A673 (cell line): ENCODE results near the gene GMIP. TPM values are rescaled to one million over a fixed set of nuclear protein-coding genes. Genes with fewer than 3 reads are reported as not detected.

Experiments
- BruUV-seq: library from RNA; stranded (reverse); fragments of 400-500 nt; replicated peaks from 2 replicates; lab custom pipeline; 2021; lab: Mats Ljungman, UMichigan
- CTCF ChIA-PET: fragments of 300-600 bp; sonication (Branson Sonifier 250); formaldehyde crosslinking; loops from one replicate; lab custom pipeline; 2022; ENCODE audit warnings: antibody characterized with exemption; lab: Charles Lee
- POLR2A ChIA-PET: fragments of 300-600 bp; sonication (Branson Sonifier 250); formaldehyde crosslinking; loops from one replicate; lab custom pipeline; 2022; ENCODE audit warnings: antibody characterized with exemption; ENCODE audit not compliant: low non-redundant PET; lab: Charles Lee
- DNase-seq: peaks from one replicate; pipeline ENCODE4 v3.0.0-alpha.2; 2015; ENCODE audit warnings: low spot score
- H3K27ac ChIP-seq: fragments of 200-600 bp; sonication (generic); 2 replicates; pipeline ENCODE4 v1.5.1; 2016; ENCODE audit warnings: mixed run types, low read depth, mild to moderate bottlenecking, mixed read lengths, antibody characterized with exemption, low read length; ENCODE audit not compliant: poor library complexity, severe bottlenecking
- H3K27me3 ChIP-seq: fragments of 200-600 bp; sonication (generic); replicated peaks from 2 replicates; pipeline ENCODE4 v1.6.1; 2017; ENCODE audit warnings: mixed run types, low read depth, mild to moderate bottlenecking, mixed read lengths, antibody characterized with exemption, low read length; ENCODE audit not compliant: insufficient read depth, poor library complexity
- H3K36me3 ChIP-seq: fragments of 200-600 bp; sonication (generic); 2 replicates; pipeline ENCODE4 v1.6.1; 2016; ENCODE audit warnings: mixed run types, mild to moderate bottlenecking, mixed read lengths, antibody characterized with exemption, low read length; ENCODE audit not compliant: insufficient read depth, poor library complexity, severe bottlenecking
- H3K4me1 ChIP-seq: fragments of 200-600 bp; sonication (generic); 2 replicates; pipeline ENCODE4 v1.6.1; 2017; ENCODE audit warnings: mixed run types, mild to moderate bottlenecking, mixed read lengths, antibody characterized with exemption, low read length; ENCODE audit not compliant: insufficient read depth, poor library complexity, severe bottlenecking
- H3K4me3 ChIP-seq: fragments of 200-600 bp; sonication (generic); 2 replicates; pipeline ENCODE4 v1.5.1; 2016; ENCODE audit warnings: low read depth, mixed run types, mild to moderate bottlenecking, mixed read lengths, low read length; ENCODE audit not compliant: poor library complexity, severe bottlenecking
- H3K9me3 ChIP-seq: fragments of 200-600 bp; sonication (generic); 2 replicates; pipeline ENCODE4 v1.6.1; 2016; ENCODE audit warnings: mixed run types, low read depth, mild to moderate bottlenecking, mixed read lengths, antibody characterized with exemption, low read length; ENCODE audit not compliant: poor library complexity, severe bottlenecking
- EZH2 ChIP-seq: fragments of 200-600 bp; sonication (generic); IDR thresholded peaks from 2 replicates; pipeline ENCODE4 v1.6.1; 2017; ENCODE audit warnings: borderline replicate concordance, low read depth, mild to moderate bottlenecking, mixed read lengths, antibody characterized with exemption, low read length; ENCODE audit not compliant: poor library complexity, severe bottlenecking
- intact Hi-C: fragments of 100-400 bp; cut with micrococcal nuclease; formaldehyde crosslinking; loops from one replicate; pipeline ENCODE4 v1.10.0; 2022; ENCODE audit not compliant: unreplicated experiment
- total RNA-seq: library from RNA; stranded (reverse); gene quantifications from 2 replicates; pipeline ENCODE4 v1.2.3, GENCODE V29; 2021
- TF ChIP-seq, protein P1 (sequence below): fragments of 300-800, 200-600 bp; sonication (generic); conservative IDR thresholded peaks from 2 replicates; pipeline ENCODE4 v1.5.1; 2017; ENCODE audit warnings: low read depth, mild to moderate bottlenecking, antibody characterized with exemption, low read length, moderate library complexity, mixed read lengths

The GMIP gene
- total RNA-seq, 1 experiment from 2014 or later: 9.0 TPM

GRCh38 chr19:19619849-19620210, 23.6 kb downstream of the GMIP start:
- TF ChIP-seq, protein P1, sequence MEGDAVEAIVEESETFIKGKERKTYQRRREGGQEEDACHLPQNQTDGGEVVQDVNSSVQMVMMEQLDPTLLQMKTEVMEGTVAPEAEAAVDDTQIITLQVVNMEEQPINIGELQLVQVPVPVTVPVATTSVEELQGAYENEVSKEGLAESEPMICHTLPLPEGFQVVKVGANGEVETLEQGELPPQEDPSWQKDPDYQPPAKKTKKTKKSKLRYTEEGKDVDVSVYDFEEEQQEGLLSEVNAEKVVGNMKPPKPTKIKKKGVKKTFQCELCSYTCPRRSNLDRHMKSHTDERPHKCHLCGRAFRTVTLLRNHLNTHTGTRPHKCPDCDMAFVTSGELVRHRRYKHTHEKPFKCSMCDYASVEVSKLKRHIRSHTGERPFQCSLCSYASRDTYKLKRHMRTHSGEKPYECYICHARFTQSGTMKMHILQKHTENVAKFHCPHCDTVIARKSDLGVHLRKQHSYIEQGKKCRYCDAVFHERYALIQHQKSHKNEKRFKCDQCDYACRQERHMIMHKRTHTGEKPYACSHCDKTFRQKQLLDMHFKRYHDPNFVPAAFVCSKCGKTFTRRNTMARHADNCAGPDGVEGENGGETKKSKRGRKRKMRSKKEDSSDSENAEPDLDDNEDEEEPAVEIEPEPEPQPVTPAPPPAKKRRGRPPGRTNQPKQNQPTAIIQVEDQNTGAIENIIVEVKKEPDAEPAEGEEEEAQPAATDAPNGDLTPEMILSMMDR: no peak
- no peak for TF ChIP-seq EZH2
- no peaks in the 10 kb centered on the region for H3K36me3 ChIP-seq
- peaks cover 7% of the 10 kb centered on the region for H3K4me1 ChIP-seq
- intact Hi-C loops: no loop called here
- no peak overlapping the region for H3K27ac ChIP-seq
- ChIA-PET POLR2A (no interaction called here), CTCF (no interaction called here)
- no peaks in the 10 kb centered on the region for H3K27me3 ChIP-seq
- DNase-seq: no peak
- no peak overlapping the region for H3K4me3 ChIP-seq
- no peaks in the 10 kb centered on the region for H3K9me3 ChIP-seq
- no TSS peak for BruUV-seq

DNA sequence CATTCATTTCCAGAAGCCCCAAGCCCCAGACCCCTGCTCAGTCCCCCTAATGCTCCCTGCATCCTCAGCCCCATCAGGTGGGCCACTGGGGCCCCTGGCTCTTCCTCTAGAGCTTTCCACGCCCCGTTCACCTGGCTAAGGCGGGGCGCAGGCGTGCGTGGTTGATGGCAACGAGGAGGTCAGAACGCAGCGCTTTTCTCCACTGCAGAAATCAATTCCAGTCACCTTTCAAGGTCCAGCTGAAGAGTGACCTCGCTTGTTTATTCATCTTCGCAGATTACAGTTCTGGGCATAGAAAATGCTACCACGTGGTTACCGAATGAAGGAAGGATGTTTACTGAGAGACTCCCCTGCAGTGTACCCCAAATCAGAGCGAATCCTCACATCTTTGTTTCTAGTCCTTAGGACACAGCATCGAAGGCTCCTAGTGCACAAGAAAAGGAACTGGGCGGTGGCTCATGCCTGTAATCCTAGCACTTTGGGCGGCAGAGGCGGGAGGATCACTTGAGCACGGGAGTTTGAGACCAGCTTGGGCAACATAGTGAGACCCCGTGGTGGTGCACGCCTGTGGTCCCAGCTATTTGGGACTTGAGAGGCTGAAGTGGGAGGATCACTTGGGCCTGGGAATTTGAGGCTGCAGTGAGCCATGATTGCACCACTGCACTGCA, 24.1 kb downstream of the GMIP start:
- intact Hi-C loops: no loop called here
- Histone ChIP-seq H3K9me3 (no peaks in the 10 kb centered on the region), H3K27me3 (no peaks in the 10 kb centered on the region), H3K4me1 (peaks cover 7% of the 10 kb centered on the region), H3K27ac (no peak overlapping the region), H3K4me3 (peak overlapping the region; percentile 58), H3K36me3 (no peaks in the 10 kb centered on the region)
- no peak for DNase-seq
- POLR2A ChIA-PET: no interaction called here
- TF ChIP-seq, protein P1: no peak
- no peak for TF ChIP-seq EZH2
- CTCF ChIA-PET: no interaction called here
- BruUV-seq: no TSS peak

- CTCF ChIA-PET: no interaction called here
- Histone ChIP-seq H3K9me3 (no peaks in the 10 kb centered on the region), H3K27me3 (no peaks in the 10 kb centered on the region), H3K4me1 (peaks cover 7% of the 10 kb centered on the region), H3K36me3 (no peaks in the 10 kb centered on the region), H3K4me3 (peak within 1 kb of the TSS; percentile 58), H3K27ac (peak within 1 kb of the TSS; percentile 74)
- POLR2A ChIA-PET: no interaction called here
- intact Hi-C loops: no loop called here
- TF ChIP-seq, protein P1: no peak
- peak; percentile 97 for DNase-seq
- no TSS peak for BruUV-seq
These were observed 25.0 kb downstream of the GMIP start, which contains the start of gene PBX4 for GRCh38 chr19:19618219-19619051. TSS of gene PBX4 (minus strand) at chr19:19618687. CDS start at chr19:19618629, 58 bp downstream.
